GM08714 (cell line): ENCODE results near the gene HS6ST2.

Experiments used
- H3K4me3 ChIP-seq: fragments of 200-500 bp; sonication (Bioruptor generic); 2 replicates; pipeline ENCODE4 v1.5.1; 2014; ENCODE audit warnings: mild to moderate bottlenecking, low read length, inconsistent platforms
- ZNF274 ChIP-seq: IDR thresholded peaks from 2 replicates; pipeline ENCODE4 v1.6.1; 2012; ENCODE audit warnings: mild to moderate bottlenecking, low read depth, low read length

Gene HS6ST2

DNA sequence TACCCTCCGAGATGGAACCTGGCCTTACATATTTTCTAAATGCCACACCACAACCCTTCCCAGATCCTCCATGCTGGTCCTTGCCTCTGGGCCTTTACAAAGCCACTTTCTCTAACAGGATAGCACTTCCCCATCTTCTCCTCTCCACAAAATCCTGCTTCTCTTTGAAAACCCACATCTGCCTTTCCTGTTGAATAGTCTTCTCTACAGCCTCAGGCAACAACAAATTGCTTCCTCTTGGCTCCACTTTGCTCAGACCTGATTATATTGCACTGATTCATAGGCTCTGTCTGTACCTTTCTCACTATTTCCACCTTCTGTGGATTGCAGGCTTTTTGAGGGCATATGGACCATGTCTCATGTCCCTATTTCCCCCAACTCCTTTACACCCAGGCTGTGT, 265.9 kb downstream of the HS6ST2 start:
- no peak for TF ChIP-seq ZNF274
- no peak overlapping the region for H3K4me3 ChIP-seq

DNA sequence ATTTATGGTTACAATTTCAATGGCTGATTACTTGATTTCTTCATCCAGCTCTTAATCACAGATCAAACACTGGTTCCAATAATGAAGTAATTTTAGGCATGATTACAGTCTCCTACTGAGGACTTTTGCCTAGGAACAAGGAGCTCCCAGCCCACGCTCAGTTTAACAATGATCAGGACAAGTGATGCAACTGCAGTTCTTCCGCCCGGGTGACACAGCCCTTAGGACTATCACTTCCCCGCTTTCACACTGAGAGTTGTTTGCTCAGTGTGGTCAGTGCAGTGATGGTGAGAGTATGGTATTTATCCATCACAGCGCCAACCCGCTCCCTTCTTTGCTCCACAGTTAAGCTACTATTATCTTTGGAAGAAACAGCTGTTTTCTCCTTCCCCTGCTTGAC, 266.4 kb downstream of the HS6ST2 start:
- TF ChIP-seq ZNF274: no peak
- H3K4me3 ChIP-seq: no peak overlapping the region

GRCh38 chrX:132689612-132690563, 268.5 kb downstream of the HS6ST2 start:
- no peak overlapping the region for H3K4me3 ChIP-seq
- no peak for TF ChIP-seq ZNF274

DNA sequence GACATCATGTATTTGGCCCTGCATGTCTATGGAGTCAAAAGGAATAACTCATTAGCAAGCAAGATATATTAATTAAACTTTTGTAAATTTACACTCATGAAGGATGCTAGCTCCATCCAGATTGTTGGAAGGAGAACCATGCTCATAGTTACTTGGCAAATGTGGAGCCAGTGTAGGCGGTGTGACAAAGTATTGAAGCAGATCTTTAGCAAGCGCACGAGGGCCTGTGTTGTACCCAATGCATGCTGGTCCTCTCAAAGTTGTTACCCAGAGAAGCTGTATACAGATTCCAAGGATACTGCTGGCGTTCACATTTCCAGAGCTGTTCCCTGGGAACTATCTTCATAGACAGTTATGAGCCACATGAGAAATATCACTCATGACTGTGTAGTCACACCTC, 273.2 kb downstream of the HS6ST2 start:
- no peak overlapping the region for H3K4me3 ChIP-seq

DNA sequence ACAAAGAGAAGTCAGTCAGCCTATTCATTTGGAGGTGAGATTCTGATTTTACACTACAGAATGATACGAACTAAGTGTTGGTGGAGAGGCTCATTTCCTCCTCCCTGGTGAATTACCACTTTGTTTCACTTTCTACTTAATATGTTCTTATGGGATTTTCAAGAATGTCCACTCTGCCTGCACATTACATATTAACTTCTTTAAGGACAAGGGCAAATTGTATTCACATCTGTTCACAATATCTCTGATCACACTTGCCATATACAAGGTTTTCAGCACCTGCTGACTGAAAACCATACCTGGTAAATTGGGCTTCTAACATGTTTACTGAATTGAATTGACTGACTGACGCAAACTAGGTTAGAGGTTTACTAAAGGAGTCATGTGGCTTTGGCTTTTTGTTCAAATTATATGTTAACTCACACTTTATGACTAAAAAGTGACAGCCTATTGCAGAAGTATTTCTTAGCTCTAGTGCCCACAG, 281.2 kb downstream of the HS6ST2 start:
- TF ChIP-seq ZNF274: no peak
- H3K4me3 ChIP-seq: no peak overlapping the region

More for the DNA sequence above, 273.2 kb downstream of the HS6ST2 start:
- TF ChIP-seq ZNF274: no peak

GRCh38 chrX:132676561-132677186, 281.8 kb downstream of the HS6ST2 start:
- H3K4me3 ChIP-seq: no peak overlapping the region
- no peak for TF ChIP-seq ZNF274

DNA sequence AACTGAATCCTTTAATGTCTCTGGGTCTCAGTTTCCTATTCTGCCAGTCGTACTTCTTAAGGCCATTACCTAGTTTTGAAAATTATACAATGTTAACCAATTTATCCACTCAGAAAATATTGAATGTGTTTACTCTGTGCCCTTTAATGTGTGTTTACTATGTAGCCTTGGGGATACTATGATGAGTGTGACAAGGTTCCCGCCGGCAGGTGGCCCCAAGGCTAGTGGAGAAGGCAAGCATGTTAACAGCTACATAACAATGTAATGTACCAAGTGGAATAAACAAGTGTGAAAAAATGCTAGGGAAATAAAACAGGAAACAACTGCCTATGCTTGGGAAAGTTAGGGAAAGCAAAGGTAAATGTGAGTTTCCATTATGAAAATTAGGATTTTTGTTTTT, 282.3 kb downstream of the HS6ST2 start:
- no peak for TF ChIP-seq ZNF274

DNA sequence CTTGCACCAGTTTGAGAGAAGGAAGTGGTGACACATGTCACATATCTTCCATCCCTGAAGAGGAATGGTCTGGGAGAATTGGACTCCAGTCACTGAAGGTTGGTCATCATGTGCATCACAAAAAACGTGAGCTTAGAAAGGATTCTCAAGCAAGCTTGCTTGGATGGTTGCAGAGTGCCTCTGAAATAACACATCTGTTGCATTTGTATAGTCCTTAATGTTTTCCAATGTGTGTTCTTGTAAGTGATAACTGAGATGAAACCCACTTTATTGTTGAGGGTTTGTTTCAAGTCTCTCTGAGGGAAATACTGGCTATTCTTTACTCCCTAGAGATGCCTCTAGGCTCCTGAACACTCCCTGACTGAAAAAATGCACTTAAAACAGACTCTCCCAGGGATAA, 285.1 kb downstream of the HS6ST2 start:
- TF ChIP-seq ZNF274: no peak
- no peak overlapping the region for H3K4me3 ChIP-seq

More for the DNA sequence above, 282.3 kb downstream of the HS6ST2 start:
- no peak overlapping the region for H3K4me3 ChIP-seq

DNA sequence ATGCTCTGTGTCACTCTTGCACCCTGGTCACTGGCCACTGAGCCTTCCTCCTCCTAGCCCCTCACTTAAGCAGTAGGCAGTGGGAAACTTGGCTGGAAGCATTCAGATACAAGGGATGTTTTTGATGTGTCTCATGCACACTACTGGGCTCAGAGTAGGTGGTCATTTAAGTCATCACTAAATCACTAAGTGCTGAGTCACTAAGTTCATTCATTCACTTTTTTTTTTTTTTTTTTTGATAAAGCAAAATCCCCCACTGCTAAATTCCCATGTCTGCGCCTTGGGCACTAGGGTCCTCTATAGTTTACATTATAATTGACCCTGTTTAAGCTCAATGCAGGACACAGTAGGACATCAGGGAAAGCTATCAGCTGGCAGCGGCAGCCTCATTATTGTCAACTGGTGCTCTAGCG, 287.2 kb downstream of the HS6ST2 start:
- no peak overlapping the region for H3K4me3 ChIP-seq
- no peak for TF ChIP-seq ZNF274

DNA sequence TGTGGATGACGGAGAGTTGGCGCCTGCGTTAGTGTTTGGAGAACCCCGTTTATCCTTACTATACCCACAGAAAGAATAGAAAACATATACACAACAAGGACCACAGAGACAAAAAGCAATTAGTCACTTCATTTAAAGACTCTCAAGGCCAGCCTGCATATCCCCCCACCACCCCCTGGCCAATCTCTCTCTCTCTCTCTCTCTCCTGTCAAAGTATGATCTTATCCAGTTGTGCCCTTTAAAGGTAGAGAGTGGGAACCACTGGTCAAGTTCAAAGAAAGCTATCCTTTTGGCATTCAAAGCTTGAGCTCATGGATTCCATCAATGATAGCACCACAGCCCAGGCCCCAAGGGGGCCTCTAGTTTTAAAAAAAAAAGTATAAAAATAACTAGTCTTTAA, 289.3 kb downstream of the HS6ST2 start:
- no peak for TF ChIP-seq ZNF274
- H3K4me3 ChIP-seq: no peak overlapping the region

DNA sequence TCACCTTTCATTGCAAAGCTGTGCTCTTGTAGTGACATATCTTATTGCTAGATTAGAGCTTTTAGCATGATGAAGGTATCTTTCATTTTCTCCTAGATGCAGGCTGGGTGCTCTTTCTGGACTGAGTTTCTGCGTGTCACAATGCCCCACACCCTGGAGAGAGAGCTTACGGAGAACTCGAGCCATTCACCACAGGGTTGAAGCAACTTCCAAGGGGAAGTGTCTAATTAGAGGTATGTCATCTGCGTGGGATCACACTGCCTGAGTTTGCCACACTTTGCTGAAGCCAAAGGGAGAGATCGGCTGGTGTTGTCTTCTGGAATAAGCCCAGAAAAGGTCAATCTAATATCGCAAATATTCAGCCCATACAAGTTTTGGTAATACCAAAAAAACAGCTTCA, 290.3 kb downstream of the HS6ST2 start:
- TF ChIP-seq ZNF274: no peak
- H3K4me3 ChIP-seq: no peak overlapping the region

DNA sequence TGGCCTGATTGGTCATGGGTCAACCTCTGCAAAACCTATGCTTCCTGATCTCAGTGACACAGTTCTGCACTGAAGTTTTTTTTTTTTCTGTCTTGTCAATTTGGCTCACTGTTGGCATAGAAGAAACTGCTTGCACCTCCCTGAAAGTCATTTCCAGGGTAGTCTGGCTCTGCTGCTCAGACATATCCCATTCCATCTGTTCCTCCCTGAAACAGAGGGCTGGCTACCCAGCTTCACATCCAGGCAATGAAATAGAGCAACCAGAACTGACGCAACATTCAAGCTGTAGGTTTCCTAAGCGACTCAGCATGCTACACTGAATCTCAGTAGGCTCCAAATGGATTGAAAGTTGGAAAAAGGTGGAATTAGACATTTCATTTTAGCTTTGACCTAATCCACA, 292.8 kb downstream of the HS6ST2 start:
- H3K4me3 ChIP-seq: no peak overlapping the region
- no peak for TF ChIP-seq ZNF274

DNA sequence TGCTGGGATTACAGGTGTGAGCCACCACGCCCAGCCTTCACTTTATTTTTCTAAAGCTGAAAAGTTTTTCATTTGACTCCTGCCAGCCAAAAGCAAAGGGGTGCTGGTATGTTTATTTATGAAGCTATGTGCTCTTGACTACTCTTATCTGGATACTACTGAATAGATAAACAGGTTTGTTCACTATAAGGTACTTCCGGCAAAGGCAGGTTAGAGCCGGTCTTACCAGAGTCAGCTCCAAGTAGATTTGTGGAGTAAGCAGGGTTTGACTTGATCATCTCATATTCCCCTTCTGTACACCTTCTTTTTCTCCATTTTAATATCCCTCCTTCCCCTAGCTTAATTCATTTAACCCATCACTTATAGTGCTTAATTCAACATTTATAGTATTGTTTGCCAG, 294.2 kb downstream of the HS6ST2 start:
- no peak for TF ChIP-seq ZNF274

DNA sequence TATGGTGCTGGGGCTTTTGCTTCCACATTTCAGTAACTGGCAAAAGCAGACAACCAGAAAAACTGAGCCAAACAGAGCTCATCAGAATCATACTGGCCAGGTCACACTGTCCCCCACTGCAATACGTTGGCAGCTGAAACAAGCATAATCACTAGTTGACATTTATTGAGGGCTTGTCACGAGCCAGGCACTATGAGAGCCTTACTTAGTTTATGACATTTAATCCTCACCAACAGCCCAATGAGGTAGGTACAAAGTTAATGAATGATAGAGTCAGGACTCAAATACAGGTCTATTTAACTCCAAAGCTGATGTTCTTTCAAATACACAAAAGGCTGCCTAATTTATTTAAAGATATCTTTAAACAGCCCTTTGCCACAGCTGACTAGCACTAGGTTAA, 295.6 kb downstream of the HS6ST2 start:
- H3K4me3 ChIP-seq: no peak overlapping the region
- TF ChIP-seq ZNF274: no peak

More for the DNA sequence above, 294.2 kb downstream of the HS6ST2 start:
- no peak overlapping the region for H3K4me3 ChIP-seq

DNA sequence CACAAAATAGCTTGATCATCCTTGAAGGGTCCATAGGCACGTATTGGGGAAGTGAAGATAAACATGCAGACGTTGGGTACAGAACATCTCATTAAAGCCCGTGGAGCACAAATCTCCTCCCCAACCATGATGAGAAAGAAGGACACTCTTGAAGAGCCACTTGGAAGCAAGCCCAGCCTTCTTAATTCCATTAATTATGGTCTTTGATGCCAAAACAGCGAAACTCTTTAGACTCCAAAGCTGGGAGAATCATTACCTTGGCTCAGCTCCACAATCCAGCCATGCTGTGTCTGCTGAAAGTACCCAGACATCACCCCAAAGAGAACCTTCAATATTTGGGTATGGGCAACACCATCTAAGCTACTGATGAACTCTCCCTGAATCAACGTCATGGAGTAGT, 300.6 kb downstream of the HS6ST2 start:
- no peak overlapping the region for H3K4me3 ChIP-seq
- no peak for TF ChIP-seq ZNF274
